ENCODE measurements around the gene NAE1.
"Not testable (repeated sequence)": the region's sequence is repeated elsewhere in the genome, so short reads cannot be mapped to it uniquely, and the experiment has no call there.

The NAE1 gene

DNA sequence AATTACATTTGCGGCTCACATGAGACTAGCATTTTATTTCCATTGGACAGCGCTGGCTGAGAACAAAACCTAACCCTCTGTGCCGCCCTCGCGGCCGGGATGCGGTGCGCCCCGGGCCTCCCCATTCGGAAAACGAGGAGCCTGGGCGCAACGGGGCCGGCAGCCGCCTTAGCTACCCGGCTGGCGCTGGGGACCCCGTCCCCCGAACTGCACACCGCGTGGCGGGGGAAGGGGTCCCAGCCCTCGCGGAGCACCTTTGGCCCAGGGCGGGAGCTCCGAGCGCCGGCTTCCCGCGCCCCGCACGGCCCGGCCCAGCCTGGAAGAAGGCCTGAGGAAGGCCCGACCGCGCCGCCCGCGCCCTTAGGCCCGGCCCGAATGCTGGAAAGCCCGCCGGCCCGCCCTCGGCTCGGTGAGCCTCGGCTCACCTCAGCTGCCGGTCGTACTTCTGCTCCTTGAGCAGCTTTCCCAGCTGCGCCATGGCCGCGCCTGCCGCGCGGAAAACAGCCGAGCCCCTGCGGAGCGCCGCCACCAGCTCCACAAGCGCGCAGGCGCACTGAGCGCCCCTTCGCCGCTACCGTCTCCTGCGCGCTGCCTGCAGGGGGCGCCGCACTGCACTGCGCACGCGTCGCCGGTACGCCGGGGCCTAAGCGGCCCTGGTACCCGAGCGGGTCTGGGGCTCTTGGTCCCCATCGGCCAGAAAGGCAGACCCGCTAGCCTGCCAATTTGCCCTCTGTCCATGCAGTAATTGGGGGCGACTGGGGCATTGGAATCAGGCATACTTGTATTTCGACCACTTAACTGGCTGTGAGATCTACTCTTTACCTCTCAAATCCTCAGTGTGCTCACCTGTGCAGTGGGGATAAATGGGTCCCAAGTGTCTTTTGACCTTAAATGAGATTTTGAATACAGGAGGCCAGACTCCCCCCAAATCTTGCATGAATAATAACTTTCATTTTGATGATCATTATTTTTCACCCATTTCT, at the start of gene NAE1:
TSS of gene NAE1 (minus strand) at position 555 of the 983 bp plus-strand sequence. CDS start at position 478, 77 bp downstream.
- peak; percentile 85 to 92 (median 89) for DNase-seq

DNA sequence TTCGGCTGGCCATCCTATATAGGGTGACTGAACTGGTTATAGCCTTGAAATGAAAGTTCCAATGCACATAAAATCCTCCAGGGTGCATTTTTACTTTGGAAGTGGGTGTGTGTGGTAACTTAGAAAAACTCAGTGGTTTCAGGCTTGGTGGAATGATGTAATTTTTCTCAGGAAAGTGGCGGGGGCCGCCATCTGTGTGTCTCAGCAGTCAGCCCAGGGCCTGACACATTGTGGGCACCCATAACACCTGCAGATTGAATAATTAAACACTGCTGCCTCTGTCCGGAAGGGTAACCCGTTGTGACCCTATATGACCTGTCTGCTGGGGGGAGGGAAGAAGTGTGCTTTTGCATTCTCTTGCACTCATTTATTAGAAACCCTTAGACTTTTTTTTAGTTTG, 47.3 kb upstream of the NAE1 start:
- DNase-seq, result no peak

DNA sequence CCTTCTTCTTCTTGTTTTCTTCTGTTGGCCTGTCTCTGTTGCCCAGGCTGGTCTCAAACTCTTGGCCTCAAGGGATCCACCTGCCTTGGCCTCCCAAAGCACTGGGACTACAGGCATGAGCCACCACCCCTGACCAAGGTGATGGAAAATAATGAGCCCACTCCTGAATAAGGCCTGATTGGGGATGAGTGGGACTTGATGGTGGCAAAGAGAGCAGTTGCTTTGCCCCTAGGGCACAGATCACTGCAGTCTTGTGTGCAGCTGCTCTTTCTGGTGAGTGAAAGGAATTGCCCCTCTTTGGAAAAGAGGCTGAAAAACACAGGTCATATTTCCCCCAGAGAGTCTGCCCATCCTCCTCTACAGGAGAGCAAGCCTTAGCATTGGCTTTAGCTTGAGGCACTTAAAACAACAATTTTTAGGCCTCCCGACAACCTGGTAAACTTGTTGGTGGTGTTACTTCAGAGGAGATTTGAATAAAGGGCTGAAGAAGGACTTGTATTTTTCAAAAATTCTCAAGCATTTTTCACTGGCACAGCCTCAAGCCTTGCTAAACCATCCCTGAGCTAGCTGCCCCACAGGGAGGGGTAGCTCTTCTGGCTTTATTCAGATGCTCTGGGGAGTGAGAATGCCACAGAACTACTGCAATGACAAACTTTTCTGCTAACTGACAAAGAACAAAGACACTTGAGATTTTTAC, 43.5 kb upstream of the NAE1 start:
- DNase-seq, result peak in 1 of 3 experiments; percentile 7

DNA sequence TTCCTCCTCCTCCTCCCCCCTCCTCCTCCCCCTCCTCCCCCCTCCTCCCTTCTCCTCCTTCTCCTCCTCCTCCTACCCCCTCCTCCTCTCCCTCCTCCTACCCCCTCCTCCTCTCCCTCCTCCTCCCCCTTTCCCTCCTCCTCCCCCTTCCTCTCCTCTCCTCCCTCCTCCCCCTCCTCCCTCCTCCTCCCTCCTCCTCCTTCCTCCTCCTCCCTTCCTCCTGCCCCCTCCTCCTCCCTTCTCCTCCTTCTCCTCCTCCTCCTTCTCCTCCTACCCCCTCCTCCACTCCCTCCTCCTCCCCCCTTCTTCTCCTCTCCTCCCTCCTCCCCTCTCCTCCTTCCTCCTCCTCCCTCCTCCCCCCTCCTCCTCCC, 42.9 kb upstream of the NAE1 start:
- no peak for DNase-seq

DNA sequence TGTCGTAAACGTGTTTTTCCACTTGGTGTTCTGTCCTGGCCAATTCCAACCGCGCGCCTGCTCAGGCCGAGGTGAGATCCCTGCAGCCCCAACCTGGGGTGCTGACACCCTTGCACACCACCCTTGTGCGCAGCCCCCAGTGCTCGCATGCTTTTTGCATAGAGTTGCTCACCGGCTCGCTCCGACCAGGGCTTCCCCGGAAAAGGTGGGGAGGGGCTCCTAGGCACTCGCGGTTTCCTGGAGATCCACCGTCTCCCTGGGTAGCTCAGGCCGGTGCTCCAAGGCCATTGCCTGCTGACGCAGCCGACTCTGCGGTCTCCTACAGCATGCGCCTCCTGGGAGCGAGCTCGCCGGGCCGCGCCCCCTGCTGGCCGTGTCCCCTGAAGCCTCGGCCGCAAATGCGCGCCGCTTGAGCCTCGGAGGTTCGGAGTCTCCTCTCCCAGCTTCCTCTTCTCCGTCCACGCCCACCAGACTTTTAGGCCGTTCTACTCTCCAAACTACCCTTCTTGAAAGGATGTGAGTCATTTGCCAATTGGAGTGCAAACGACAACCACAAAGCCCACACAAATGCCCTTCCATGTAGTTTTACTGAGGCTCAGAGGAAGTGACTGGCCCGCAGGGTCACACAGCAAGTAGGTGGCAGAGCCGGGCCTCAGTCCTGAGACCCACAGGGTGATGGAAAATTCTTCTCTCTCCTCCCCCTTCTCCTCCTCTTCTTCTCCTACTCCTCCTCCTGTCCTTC, 42.3 kb upstream of the NAE1 start:
- DNase-seq, result peak; percentile 75 to 85 (median 77)

DNA sequence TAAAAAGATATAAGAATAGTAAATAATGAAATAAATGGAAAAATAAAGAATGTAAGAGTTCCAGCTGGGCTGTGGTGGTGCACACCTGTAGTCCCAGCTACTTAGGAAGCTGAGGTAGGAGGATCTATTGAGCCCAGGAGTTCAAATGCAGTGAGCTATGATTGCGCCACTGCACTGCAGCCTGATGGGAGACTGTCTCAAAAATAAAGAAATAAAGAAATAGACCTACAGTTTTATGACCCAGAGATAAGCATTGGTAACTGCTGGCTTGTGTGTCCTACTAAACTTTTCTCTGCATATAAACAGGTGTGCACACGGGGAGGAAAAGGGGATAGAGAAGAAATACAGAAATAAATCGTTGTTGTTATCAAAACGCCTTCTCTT, 41.8 kb upstream of the NAE1 start:
- no peak for DNase-seq

DNA sequence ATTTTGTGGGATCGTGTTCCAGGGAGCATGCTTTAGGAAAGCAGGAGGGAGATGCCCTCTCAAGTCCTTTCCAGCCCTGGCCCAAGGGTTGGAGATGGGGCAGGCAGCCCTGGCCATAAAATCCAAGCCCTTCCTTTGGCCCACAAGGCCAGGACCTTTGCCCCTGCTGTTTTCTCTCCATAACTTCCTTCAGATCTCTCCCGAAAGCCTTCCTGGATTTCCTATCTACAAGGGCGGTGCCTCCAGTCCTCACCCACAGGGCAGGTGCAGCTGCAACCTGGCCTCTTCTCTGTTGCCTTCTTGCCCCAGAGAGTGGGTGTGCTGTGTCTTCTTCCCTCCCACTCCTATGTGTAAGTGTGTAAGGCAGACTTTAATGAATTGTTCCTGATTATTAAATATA, 41.1 kb upstream of the NAE1 start:
- no peak for DNase-seq

DNA sequence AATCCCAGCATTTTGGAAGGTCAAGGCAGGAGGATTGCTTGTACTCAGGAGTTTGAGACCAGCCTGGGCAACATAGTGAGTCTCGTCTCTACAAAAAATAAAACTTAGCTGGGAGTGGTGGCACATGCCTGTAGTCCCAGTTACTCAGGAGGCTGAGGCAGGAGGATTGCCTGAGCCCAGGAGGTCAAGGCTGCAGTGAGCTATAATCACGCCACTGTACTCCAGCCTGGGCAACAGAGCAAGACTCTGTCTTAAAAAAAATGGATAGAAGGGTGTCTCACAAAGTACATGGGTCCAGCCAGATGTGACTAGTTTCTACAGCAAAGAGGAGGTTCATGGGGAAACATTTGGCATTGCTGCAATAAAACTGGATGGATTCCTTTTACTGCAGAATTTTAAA, 40.6 kb upstream of the NAE1 start:
- DNase-seq, result not testable (repeated sequence)

DNA sequence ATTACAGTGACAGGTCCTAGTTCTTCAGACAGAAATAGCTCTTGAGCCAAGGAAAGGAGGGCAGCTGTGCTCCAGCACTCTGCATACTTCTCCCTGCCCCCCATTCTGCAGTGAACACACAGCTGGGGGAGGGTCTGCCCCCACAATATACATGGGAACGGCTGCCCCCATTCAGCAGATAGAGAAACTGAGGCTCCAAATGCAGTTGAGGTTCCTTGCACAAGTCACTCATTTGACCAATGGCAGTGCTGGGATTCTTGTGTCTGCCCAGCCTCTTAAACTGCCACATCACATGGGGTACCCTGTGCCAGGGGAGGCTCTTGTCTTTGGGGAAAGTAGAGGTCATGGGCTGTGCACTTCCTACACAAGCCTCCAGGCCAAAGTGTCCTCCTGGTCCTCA, 38.6 kb upstream of the NAE1 start:
- DNase-seq, result no peak

DNA sequence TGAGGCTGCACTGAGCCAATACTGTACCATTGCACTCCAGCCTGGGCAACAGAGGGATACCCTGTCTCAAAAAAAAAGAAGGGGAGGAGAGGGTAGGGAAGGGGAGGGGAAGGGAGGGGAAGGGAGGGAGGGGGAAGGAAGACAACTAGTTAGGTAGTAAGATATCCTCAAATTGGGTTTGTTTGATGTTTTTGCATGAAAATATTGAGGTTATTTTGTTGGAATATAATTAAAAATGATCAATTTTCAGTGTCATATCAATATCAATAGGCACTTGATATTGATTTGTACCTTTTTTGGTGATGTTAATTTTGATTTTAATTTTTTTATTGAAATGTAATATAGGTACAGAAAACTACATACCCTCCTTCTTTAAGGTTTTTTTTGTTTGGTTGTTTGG, 32.9 kb upstream of the NAE1 start:
- no peak for DNase-seq

DNA sequence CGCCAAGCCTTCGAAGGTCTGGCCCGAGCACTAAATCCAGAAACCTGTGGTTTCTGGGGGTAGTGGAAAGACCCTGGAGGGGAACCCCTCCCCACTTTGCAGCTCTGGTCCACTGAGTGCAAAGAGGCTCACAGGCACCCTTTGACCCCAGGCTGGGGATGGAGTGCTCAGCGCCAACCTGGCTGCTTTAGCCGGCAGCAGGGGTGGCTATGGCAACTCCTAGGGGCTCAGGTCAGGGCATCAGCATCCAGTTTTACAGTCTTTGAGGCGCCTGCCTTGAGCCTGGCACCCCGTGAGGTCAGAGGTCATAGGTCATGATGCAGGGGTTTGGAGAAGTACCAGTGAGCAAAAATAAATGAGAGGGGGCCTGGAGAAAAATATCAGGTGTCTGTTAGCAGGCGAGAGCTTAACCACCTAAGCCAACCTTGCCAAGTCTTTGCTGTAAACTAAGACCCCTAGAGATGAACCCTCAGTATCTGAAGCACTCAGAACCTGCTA, 31.3 kb upstream of the NAE1 start:
- no peak for DNase-seq

DNA sequence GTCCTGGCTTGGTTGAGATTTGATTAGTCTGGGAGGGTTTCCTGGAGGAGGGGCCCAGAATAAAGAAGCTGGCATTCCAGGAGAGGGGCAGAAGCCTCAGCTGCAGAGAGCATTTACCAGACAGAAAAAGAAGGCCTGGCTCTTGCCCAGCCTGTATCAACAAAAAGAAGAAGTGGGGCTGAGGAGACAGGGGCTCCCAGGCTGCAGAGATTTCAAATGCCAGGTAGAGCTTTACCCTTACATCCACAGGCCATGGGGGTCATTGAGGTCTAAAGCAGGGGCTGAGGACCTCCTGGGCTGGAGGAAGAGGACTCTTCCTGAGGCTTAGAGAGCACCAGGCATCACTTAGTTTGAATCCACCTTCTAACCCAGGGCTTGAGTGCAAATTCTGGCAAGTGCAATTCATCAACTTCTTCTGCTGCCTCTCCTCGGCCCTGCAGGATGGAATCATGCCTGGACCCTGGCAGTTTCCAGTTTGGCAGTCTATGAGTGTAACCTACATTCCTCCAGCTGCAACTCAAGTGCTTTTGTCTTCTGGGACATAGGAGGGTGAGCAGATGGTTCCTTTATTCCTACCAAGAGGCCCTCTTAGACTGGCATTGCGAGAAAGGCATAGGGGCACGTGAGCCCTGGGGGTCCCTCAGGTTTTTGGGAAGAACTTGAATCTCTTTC, 28.8 kb upstream of the NAE1 start:
- DNase-seq, result no peak

DNA sequence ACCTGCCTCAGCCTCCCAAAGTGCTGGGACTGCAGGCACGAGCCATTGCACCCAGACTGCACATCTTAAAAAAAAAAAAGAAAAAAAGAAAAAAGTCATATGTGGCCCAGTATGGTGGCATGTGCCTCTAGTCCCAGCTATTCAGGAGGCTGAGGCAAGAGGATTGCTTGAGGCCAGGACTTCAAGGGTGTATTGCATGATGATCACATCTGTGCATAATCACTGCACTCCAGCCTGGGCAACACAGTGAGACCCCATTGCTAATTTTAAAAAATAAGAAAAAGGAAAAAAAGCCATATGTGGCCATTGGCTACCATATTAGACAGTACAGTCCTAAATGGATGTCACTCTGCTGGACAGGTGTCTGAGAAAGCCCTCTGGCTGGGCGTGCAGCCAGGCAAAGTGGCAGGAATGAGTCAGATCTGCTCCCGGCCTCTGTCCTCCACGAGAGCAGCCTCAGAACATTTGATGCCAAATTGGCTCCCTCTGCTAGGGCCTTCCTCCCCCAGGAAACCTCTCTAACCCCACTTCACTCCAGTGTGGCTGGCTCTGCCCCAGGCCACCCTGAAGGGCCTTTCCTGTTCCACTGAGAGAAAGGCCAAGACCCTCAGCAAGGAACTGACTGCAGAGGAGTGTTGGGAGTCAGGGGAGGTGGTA, 28.1 kb upstream of the NAE1 start:
- DNase-seq, result no peak

DNA sequence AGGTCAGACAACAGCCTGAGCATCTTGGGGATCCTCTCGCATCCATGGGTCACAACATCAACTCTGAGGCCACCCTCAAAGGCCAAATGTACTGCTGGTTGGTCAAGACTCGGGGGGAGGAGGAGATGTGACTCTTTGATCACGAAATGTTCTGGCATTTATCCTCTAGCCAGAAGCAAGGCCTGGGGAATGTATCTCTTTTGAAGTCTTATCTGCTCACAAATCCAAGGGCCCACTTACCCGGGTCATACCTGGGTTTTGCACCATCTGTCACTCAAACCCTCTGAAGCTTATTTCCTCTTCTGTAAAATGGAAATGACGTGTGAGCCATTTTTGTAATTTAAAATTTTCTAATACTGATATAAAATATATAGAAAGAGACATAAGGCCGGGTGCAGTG, 26.7 kb upstream of the NAE1 start:
- no peak for DNase-seq

DNA sequence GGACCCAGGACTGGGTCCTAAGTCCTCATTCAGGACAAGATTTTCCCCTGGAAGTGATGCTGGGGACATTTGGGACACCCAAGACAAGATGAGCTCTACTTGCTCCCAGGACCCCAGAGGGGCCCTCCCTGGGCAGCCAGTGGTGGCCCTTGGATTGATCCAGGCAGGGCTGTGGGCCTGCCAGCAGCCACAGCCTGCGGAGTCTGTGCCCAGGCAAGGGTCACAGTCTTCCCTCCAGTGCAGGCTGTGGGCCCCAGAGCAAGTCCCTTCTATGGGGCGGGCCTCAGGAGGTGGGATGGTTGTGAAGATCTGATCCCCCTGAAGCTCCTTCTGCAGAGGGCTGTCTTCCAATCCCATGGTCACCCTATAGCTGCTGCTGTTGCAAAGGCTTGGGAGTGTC, 26.0 kb upstream of the NAE1 start:
- no peak for DNase-seq

DNA sequence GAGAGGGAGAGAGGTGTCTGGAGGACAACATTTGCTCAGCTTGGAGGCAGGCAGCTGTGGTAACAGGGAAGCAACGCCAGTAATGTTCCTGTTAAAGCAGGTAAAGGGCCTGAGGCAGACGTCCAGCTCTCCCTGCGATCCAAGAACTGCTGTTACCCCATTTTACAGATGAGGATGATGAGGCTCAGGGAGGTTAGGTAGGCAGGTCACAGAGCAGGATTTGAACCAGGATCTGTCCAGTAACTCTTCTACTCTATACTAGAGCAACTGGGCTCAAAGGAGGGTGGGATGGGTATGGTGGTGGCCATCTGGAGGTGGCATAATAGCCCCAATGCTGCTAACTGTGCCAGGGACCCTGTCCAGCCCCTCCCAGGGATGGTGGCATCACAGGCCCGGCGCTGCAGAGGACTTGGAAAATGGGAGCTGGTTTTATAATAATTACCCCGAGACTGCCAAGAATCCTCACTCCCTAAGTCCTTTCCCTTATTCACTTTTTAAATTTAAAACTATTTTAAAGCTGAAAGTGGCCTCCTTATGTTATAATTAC, 25.5 kb upstream of the NAE1 start:
- DNase-seq, result no peak

DNA sequence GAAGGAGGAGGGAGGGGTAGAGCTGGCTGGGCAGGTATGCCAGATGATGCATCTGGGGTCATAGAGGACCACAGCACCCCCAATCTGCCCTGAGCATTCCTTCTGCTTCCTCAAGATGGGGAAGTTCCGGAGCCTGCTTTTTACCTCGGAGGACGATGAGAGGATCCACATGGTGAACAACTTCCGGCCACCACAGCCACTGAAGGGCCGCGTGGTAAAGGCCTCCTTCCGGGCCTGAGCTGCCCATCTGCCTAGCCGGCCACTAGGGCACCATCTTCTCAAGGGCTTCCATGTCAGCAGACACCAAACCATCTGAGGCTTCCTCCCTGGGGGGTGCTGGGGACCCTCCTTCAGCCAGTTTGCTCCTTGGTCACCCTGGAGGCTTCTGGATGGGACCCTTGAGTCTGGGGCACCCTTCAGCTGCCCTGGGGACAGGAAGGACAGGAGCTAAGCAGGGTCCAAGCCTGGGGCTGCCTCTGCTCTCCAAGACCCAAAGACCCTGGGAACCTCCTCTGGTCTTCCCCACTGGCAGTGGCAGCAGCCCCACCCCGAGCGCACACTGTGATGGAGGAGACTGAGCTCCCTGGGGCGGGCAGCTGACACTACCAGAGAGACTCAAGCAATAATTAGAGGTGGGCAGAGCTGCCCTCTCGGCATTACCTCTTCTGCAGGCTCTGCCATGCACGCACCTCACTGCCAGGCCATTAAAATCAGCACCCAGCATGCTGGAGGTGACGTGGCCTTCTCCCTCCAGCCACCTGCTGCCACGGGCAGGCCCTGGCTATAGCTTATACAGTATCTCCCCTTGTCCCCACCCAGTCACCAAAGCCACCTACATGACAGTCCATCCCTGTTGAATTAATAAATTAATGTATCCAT, 22.7 kb upstream of the NAE1 start:
- no peak for DNase-seq

DNA sequence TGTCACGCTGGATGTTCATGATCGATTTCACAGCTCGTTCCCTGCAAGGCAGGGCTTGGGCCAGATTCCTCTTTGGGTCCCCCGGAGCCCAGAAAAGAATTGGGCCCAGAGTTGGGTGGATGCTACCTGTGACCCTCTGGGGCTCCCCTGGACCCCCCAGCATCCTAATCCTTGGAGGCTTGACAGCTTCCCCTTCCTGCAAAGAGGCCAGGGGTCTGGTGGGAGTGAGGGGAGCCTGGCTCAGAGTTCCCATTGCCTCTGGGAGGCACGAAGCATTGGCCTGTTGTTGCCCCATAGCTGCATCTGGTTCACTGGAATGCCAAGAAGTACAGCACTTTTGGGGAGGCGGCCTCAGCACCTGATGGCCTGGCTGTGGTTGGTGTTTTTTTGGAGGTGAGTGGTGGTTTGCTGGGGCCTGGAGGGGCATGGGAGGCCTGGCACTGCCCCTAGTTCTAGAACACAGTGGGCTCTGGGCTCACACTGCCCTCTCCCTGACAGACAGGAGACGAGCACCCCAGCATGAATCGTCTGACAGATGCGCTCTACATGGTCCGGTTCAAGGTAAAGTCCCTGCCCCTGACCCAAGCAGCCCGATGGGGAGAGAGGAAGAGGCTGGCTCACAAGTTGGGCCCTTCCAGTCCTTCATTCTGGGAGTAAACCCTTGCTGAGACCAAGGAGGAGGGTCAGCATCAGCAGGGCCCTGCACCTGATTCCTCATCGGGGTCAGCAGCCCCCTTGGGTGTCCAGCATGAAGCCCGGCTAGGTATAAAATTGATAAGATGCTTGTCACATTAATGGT, 20.6 kb upstream of the NAE1 start:
- no peak for DNase-seq

DNA sequence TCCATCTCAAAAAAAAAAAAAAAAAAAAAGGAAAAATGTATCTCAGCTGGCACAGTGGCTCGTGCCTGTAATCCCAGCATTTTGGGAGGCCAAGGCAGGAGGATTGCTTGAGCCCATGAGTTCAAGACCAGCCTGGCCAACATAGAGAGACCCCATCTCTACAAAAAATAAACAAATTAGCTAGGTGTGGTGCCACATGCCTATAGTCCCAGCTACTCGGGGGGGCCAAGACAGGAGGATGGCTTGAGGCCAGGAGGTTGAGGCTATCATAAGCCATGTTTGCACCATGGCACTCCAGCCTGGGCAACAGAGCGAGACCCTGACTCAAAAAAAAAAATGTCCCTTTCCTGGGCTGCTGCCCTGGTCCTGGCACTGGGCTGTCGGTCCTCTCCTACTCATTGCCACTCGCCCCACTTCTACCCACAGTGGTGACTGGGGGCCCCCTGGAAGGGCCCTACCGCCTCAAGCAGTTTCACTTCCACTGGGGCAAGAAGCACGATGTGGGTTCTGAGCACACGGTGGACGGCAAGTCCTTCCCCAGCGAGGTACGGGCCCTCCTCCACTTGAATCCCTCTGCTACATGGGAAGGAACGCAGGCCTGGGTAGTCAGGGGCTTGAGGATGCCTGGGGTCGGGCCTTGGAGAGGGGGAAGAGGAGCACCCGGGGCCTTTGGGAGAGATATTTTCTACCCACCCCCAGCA, 19.5 kb upstream of the NAE1 start:
- DNase-seq, result no peak
